ENCODE results near the gene TYROBP.

The TYROBP gene

GRCh38 chr19:35889370-35890112 is 18.6 kb downstream of the TYROBP start:
- Histone ChIP-seq H3K4me3 (ENCODE audit: low read depth, low read length, poor library complexity, severe bottlenecking) (no peak overlapping the region), H3F3A (ENCODE audit: insufficient read depth, low read length) (no peaks in the 10 kb centered on the region), H3K79me2 (ENCODE audit: insufficient read depth, low read length) (no peaks in the 10 kb centered on the region), H3K9me2 (ENCODE audit: low read depth, low read length) (no peaks in the 10 kb centered on the region), H3K9me3 (ENCODE audit: low read length) (no peaks in the 10 kb centered on the region), H2AFZ (ENCODE audit: low read length) (no peak overlapping the region), H3K27me3 (ENCODE audit: insufficient read depth, low read length) (no peaks in the 10 kb centered on the region), H4K20me1 (ENCODE audit: insufficient read depth, low read length) (no peaks in the 10 kb centered on the region), H3K36me3 (ENCODE audit: insufficient read depth, low read length) (peaks cover 70% of the 10 kb centered on the region), H3K4me1 (ENCODE audit: insufficient read depth, low read length, severe bottlenecking) (no peaks in the 10 kb centered on the region), H3K27ac (ENCODE audit: low read depth, low read length, poor library complexity, severe bottlenecking) (no peak overlapping the region), H3K4me2 (ENCODE audit: low read length) (no peak overlapping the region), H3K9ac (ENCODE audit: low read length) (no peak overlapping the region)
- TF ChIP-seq EZH2 (IDR thresholded peaks at IDR 0.05; ENCODE audit: borderline replicate concordance, low read length) (no peak), CTCF (IDR thresholded peaks at IDR 0.05; ENCODE audit: low read length) (no peak)

- H4K20me1 ChIP-seq (ENCODE audit: insufficient read depth, low read length), result no peaks in the 10 kb centered on the region
These were observed 19.7 kb downstream of the TYROBP start for GRCh38 chr19:35888398-35888797.

GRCh38 chr19:35887197-35887596 is 20.9 kb downstream of the TYROBP start:
- H3K9ac ChIP-seq (ENCODE audit: low read length), result no peak overlapping the region
- H3K9me2 ChIP-seq (ENCODE audit: low read depth, low read length), result no peaks in the 10 kb centered on the region
- no peaks in the 10 kb centered on the region for H3K9me3 ChIP-seq (ENCODE audit: low read length)
- H3K4me2 ChIP-seq (ENCODE audit: low read length), result no peak overlapping the region
- H3K27me3 ChIP-seq (ENCODE audit: insufficient read depth, low read length), result no peaks in the 10 kb centered on the region
- H3K4me3 ChIP-seq (ENCODE audit: low read depth, low read length, poor library complexity, severe bottlenecking), result no peak overlapping the region
- H3K36me3 ChIP-seq (ENCODE audit: insufficient read depth, low read length), result peaks cover 48% of the 10 kb centered on the region
- peaks cover 5% of the 10 kb centered on the region for H3K4me1 ChIP-seq (ENCODE audit: insufficient read depth, low read length, severe bottlenecking)
- H3K79me2 ChIP-seq (ENCODE audit: insufficient read depth, low read length), result no peaks in the 10 kb centered on the region
- H3F3A ChIP-seq (ENCODE audit: insufficient read depth, low read length), result peaks cover 4% of the 10 kb centered on the region; the same call in 1 of the 2 replicates
- H4K20me1 ChIP-seq (ENCODE audit: insufficient read depth, low read length), result no peaks in the 10 kb centered on the region
- H2AFZ ChIP-seq (ENCODE audit: low read length), result no peak overlapping the region
- no peak overlapping the region for H3K27ac ChIP-seq (ENCODE audit: low read depth, low read length, poor library complexity, severe bottlenecking)
- no peak for TF ChIP-seq CTCF (IDR thresholded peaks at IDR 0.05; ENCODE audit: low read length)

More at GRCh38 chr19:35888398-35888797, 19.7 kb downstream of the TYROBP start:
- Histone ChIP-seq H3K27ac (ENCODE audit: low read depth, low read length, poor library complexity, severe bottlenecking) (no peak overlapping the region), H3K79me2 (ENCODE audit: insufficient read depth, low read length) (no peaks in the 10 kb centered on the region), H3K4me2 (ENCODE audit: low read length) (no peak overlapping the region), H3K9ac (ENCODE audit: low read length) (no peak overlapping the region), H2AFZ (ENCODE audit: low read length) (no peak overlapping the region), H3K27me3 (ENCODE audit: insufficient read depth, low read length) (no peaks in the 10 kb centered on the region), H3K9me3 (ENCODE audit: low read length) (no peaks in the 10 kb centered on the region), H3K36me3 (ENCODE audit: insufficient read depth, low read length) (peaks cover 59% of the 10 kb centered on the region), H3K4me1 (ENCODE audit: insufficient read depth, low read length, severe bottlenecking) (no peaks in the 10 kb centered on the region), H3K9me2 (ENCODE audit: low read depth, low read length) (no peaks in the 10 kb centered on the region), H3K4me3 (ENCODE audit: low read depth, low read length, poor library complexity, severe bottlenecking) (no peak overlapping the region), H3F3A (ENCODE audit: insufficient read depth, low read length) (no peaks in the 10 kb centered on the region)
- no peak for TF ChIP-seq CTCF (IDR thresholded peaks at IDR 0.05; ENCODE audit: low read length)
- no peak for TF ChIP-seq EZH2 (IDR thresholded peaks at IDR 0.05; ENCODE audit: borderline replicate concordance, low read length)

All from OCI-LY1 (cell line).